Iris pigment epithelial cell (primary cell): ENCODE measurements around the gene HTT.

ENCODE experiments used
- DNase-seq: peaks from one replicate; pipeline ENCODE4 v3.0.0-alpha.2; 2011; ENCODE audit warnings: low read depth

The HTT gene

GRCh38 chr4:3074078-3074845 is at the start of gene HTT, which contains the start of gene HTT-AS:
Gene HTT (plus strand): TSS chr4:3074681. CDS start chr4:3074826, 145 bp downstream.
Gene HTT-AS (minus strand): TSS chr4:3074538.
- DNase-seq = peak; percentile 92

- DNase-seq = no peak
Measured at GRCh38 chr4:3025881-3026280, 48.6 kb upstream of the HTT start.

DNA sequence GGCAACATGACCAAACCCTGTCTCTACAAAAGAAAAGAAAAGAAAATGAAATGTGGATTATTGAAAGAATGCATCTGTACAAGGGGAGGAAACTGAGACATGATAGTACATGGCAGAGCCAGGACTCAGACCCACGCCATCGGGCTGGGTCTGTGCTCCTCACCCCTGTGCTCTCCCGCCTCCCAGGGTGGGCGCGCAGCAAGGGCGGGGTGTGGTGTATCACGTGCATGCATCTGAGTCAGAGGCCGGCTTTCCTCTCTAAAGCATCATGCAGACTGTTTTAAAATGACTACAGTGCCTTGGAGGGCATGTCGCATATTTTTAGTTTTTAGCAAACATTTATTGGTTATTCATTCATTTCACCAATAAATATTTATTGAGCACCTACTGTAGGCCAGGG is 47.9 kb upstream of the HTT start:
- no peak for DNase-seq

DNA sequence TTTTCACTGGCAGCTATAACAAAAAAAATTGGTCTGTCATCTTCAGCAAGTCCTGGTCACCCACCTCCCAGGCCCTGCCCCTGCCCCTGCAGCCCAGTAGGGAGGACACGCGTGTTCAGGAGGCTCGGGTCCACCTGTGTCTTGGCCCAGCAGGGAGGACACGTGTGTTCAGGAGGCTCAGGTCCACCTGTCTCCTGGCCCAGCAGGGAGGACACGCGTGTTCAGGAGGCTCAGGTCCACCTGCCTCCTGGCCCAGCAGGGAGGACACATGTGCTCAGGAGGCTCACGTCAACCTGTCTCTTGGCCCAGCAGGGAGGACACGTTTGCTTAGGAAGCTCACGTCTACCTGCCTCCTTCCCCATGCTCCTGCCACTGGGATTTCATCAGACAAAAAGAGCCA is 45.0 kb upstream of the HTT start:
- DNase-seq = no peak

DNA sequence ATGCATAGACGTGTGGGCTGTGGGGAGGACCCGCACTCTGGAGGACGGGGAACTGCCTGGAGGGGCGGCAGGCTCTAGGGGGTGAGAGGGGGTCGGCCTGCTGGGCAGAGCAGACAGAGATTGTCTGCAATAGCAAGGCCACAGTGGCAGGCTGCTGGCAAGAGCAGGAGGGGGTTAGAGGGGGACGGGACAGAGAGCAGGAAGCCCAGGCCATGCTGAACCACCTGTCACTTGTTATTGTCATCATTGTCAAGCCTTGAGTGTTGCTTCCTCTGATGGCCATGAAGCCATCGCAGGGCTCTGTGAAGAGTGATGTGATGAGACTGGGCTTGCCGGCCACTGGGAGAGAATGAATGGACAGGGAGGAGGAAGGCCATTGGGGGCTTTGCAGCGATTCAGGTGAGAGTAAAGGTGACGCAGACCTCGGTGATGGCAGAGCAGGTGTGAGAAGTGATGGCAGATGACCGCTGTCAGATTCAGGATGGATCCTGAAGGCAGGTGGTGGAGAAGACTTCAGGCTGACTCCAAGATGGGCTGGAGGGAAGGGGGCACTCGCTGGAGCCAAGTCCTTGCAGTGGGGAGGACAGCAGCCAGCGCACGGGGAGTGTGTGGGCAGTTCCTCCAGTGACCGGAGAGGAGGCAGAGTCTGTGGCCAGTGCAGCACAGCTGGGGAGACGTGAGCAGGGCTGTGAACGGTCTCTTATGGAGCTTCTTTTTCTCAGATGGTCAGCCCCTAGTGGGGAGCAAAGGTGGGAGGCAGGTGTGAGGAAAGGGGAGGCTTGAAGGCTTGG is 43.7 kb upstream of the HTT start:
- DNase-seq = no peak

DNA sequence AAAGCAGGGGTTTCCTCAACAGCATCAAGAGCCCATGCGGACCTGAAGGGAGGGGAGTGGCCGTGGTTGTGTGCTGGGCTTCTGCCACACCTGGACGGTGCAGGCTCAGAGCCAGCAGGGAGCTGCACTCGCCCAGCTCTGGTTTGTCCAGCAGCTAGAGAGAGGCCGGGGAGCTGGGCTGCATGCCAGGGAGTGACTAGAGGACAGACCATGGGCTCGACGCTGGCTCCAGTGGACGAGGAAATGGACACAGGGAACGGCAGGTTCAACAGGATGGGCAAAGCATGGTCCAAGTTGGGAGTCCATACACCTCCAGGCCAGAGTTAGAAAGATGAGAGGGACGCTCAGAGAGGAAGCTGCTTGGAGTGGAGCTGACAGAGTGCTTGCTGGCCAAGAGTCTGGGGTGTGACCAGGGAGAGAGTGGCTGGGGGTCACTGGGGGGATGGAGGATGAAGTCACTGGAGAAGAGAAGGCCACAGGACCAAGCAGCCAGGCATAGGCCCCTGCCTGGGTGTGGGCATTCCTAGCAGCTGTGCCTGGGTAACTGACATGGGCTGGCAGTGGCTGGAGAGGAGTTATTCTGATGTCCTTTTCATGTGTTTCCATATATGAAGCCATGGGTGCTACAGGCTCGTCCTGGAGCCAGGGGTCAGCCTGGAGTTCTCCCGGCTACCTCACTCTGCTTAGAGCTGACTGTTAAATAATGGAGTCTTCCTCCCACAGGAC is 43.0 kb upstream of the HTT start:
- no peak for DNase-seq

- no peak for DNase-seq
Measured at GRCh38 chr4:3034231-3034630, 40.2 kb upstream of the HTT start.

DNA sequence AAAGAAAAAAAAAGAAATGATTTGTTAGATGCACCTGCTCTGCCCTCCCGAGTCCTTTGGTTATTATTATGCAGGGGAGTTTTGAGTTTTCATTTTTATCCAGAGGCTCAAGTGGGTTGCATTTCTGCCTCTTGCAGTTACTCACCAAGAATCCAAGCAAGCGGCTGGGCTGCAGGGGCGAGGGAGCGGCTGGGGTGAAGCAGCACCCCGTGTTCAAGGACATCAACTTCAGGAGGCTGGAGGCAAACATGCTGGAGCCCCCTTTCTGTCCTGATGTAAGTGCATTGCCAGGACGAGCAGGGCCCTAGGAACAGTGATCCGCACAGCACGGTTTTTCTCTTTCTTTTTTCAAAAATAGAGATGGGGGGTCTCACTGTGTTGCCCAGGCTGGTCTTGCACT is 39.2 kb upstream of the HTT start:
- no peak for DNase-seq

DNA sequence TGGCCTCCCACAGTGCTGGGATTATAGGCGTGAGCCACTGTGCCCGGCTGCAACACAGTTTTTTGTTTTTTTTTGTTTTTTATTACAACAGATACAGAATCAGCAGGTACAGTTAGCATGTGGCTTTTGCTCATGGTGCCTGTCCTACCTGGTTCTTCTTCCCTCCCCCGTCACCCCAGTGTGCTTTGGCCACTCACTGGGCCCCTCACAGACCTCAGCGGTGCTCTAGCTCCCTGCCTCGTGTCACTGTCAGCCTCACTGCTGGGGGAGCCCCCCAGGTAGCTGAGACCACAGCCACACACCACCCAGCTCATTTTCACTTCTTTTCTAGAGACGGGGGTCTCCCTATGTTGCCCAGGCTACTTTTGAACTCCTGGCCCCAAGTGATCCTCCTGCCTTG is 38.8 kb upstream of the HTT start:
- no peak for DNase-seq

DNA sequence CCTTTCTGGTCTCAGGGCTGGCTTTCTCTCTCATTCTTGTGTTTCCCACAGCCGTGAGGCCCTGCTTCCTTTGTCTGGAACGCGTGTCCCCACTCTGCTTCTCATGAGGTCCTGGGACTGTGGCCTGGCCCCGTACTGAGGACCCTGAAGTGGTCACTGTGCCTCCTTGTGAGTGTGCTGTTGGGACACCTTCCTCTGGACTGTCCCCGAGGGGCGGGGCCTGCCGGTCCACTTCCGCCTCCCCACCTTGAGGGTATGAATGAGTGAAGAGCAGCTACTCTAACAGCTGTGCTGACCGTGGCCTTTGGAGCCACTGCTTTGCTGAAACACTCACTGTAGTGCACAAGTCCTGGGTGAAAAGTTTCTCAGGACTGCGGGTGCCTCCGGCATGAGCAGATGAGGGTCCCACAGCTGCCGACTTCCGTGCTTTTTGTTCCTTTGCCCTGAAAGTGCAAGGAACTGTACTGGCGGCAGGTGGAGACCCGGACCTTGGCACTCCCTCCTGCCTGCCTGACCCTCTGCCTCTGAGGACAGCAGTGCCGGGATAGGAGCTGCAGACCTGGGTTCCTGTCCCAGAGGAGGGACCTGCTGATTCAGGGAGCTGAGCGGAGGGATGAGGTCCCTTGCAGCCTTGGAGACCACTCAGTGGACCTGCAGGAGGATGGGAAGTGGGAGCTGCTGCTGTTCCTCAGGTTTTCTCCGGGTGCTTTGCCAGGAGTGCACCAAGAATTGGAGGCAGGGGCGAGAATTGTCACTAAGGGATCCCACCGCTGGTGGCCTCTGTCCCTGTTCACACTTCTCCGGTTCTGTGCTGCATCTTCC is 38.1 kb upstream of the HTT start:
- no peak for DNase-seq

GRCh38 chr4:3037957-3038461 is 36.5 kb upstream of the HTT start:
- no peak for DNase-seq

DNA sequence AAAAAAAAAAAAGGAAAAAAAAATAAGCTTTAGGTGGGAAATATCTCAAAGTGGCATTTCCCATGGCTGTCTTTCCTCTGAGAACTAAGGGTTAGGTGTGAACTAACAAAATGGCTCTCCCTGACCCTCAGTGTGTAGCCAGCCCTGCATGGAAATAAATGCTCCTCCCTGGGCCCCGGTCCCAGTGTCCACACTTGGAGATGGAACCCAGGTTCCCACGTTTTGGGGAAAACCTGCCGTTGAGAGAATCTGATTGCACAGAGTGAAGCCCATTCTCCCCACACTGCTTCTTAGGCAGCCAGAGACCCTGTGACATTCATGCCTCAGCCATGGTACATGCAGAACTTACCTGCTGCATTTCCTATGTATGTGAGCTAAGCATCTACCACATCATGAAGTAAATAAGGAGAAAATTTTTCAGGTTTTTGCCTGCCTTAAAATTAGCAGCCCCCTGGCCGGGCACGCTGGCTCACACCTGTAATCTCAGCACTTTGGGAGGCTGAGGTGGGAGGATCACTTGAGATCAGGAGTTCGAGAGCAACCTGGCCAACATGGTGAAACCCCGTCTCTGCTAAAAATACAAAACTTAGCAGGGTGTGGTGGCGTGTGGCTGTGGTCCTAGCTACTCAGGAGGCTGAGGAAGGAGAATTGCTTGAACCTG is 34.6 kb upstream of the HTT start:
- DNase-seq = no peak

- DNase-seq = no peak
Measured at GRCh38 chr4:3040452-3041191, 33.9 kb upstream of the HTT start.

GRCh38 chr4:3041192-3042142 is 33.0 kb upstream of the HTT start:
- DNase-seq = peak; percentile 15

DNA sequence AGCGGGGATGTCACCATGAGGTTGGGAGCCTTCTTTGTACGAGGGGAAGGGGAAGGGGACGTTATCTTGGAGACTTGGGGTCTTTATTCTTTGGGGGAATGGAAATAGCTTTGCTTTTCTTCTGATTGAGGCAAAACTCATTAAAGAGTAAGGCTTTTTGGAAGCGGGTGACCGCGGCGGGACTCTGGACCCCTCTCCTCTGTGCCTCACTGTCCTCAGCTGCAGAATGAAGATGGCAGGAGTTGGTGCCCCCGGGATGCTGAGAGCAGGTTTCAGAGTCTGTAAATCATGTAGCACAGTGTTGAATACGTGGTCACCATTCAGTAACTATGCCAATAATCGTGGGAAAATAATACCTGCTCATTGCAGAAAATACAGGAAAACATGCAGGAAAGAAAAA is 32.3 kb upstream of the HTT start:
- DNase-seq = no peak

- DNase-seq = no peak
Measured at GRCh38 chr4:3043282-3044020, 31.0 kb upstream of the HTT start.

DNA sequence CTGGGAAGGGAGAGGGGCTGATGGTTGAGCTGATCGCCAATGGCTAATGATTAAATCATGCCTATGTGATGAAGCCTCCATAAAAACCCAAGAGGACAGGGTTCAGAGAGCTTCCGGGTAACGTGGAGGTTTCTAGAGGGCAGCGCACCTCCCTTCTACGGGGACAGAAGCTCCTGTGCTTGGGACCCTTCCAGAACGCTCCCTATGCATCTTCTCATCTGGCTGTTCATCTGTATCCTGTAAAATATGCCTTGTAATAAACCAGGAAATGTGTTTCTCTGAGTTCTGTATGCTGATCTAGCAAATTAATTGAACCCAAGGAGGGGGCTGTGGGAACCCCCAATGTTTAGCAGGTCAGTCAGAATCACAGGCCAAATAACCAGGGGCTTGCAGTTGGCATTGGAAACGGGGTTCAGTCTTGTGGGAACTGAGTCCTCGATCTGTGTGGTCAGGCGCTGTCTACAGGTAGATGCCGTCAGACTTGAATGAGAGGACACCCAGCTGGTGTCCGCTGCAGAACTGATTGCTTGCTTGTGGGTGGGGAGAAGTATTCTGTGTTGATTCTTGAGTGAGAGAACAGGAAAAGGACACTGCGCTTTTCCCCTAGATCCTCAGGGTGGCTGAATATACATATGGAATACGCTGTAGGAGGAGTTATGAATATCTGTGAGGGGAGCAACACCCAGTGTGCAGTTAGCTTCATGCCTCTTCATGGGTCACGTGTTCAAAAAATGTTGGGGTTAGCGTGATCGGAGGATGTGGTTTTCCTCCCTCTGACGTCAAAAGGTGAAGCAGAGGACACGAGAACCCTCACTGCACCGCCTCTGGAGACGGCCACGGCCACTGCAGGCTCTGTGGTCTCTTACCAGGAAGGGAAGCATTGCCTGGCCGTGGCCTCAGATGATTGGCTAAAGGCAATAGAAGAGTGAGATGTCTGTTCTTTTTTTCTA is 29.3 kb upstream of the HTT start:
- DNase-seq = peak; percentile 81
